GM10266 (cell line): ENCODE measurements around the gene CD180.

Experiments used
- DNase-seq: peaks from one replicate; pipeline ENCODE4 v3.0.0; 2012; ENCODE audit errors: extremely low spot score
- CTCF ChIP-seq: IDR thresholded peaks from 2 replicates; pipeline ENCODE4 v1.5.1; 2012; ENCODE audit warnings: mild to moderate bottlenecking, low read depth; ENCODE audit not compliant: control insufficient read depth, insufficient read depth; ENCODE audit errors: missing control alignments

The CD180 gene

GRCh38 chr5:67211926-67212325 lies 15.3 kb upstream of the CD180 start:
- no peak for DNase-seq
- TF ChIP-seq CTCF = no peak

- peak; percentile 63 for DNase-seq
- TF ChIP-seq CTCF = peak; percentile 73
Observed at GRCh38 chr5:67209141-67209771, 12.7 kb upstream of the CD180 start.

DNA sequence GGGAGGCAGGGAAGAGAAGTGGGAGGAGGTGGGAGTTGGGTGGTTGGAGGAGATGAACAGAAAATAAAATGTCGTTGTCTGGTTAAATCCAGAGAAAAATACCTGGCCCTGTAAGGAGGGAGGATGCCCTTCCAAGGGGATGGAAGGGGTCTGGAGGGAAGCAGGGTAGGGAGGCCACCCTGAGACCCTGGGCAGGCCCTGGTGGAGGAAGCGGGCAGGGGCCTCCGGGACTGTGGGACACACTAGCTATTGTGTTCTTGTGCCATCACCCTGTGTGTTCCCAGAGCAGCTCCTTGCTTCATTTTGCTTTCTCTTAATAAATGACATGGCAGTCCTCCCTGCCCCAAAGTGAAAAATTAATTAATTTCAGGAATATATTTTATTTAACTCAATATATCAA lies 11.8 kb upstream of the CD180 start:
- TF ChIP-seq CTCF = no peak
- DNase-seq = no peak

DNA sequence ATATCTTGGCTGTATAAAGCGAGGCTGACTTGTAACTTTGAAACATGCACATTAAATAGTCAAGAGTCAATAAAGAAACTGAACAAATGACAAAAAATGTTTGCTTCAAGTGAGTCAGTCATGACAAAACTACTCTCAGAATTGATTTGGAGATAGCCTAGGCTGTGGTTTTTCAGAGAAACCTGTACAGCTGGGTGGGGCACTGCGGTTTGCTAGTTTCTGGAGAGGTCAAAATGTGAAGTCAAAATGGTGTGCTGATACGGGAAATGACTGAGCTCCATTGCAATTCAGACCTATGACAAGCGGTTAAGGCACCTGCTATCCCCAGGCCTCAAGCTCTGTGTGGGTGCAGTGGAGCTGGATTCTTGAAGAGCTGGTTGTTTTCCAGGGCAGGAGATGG lies 10.3 kb upstream of the CD180 start:
- no peak for TF ChIP-seq CTCF
- DNase-seq = peak; percentile 71

DNA sequence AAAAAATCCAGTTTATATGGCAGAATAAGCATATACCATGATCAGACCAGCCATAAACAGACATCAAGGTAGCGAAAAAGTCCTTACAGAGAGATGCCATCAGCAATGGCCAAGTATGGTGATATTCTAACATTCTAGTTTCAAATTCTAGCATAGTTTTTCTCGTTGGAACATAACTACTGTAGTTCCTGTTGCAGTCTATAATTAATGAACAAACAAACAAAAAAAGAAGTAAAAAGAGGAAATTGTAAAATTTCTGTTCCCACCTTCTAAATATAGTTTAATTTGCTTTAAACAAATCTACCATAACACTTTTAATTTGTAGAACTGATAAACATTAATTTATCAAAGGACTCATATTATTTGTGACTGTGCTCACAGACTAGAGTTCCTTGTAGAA lies 9.9 kb upstream of the CD180 start:
- no peak for DNase-seq
- TF ChIP-seq CTCF = no peak

GRCh38 chr5:67205981-67206380 lies 9.4 kb upstream of the CD180 start:
- no peak for TF ChIP-seq CTCF

GRCh38 chr5:67204821-67205220 lies 8.2 kb upstream of the CD180 start:
- no peak for TF ChIP-seq CTCF
- DNase-seq = no peak

More at GRCh38 chr5:67205981-67206380, 9.4 kb upstream of the CD180 start:
- no peak for DNase-seq
